CD4-positive, alpha-beta T cell (primary cell): ENCODE data around the gene STK11. TPM values are rescaled to one million over a fixed set of nuclear protein-coding genes. Genes with fewer than 3 reads are reported as not detected.
A peak's percentile ranks its signal among the peaks of the same experiment; 100 is the strongest.

Source experiments
- ATAC-seq: fragments of 200-7000 bp; cut with Tn5 transposase; one replicate; pipeline ENCODE4 v1.10.0; 2022; ENCODE audit warnings: mild to moderate bottlenecking; ENCODE audit not compliant: poor library complexity
- CTCF ChIA-PET: fragments of 350-600 bp; sonication (Branson Sonifier 250); formaldehyde crosslinking; loops from one replicate; lab custom pipeline; 2021; ENCODE audit warnings: antibody characterized with exemption, inconsistent platforms; lab: Charles Lee
- POLR2A ChIA-PET: fragments of 350-600 bp; sonication (Branson Sonifier 250); formaldehyde crosslinking; loops from one replicate; lab custom pipeline; 2021; ENCODE audit warnings: antibody characterized with exemption, inconsistent platforms; lab: Charles Lee
- DNase-seq, 14 experiments: peaks; one replicate each; pipeline ENCODE4 v3.0.0-alpha.2; 2013 to 2020; ENCODE audit warnings: mixed read lengths in 2 of 14
- H3K27ac ChIP-seq, 2 donors: one replicate each; pipeline versions ENCODE4 v1.5.1 to v1.7.0; 2013; ENCODE audit warnings: low read length in 2 of 2, low read depth in 1 of 2, mild to moderate bottlenecking in 1 of 2
- H3K27me3 ChIP-seq, 2 experiments: 1 replicate in 1 of 2; 2 replicates in 1 of 2; pipeline versions ENCODE4 v1.6.1 to v1.7.0; 2013; ENCODE audit warnings: low read length in 2 of 2, control low read depth in 1 of 2, mild to moderate bottlenecking in 1 of 2, moderate library complexity in 1 of 2; ENCODE audit not compliant: insufficient read depth in 2 of 2, control insufficient read depth in 1 of 2
- H3K36me3 ChIP-seq: one replicate; pipeline ENCODE4 v1.6.1; 2013; ENCODE audit warnings: low read length, control low read depth; ENCODE audit not compliant: insufficient read depth
- H3K4me1 ChIP-seq: one replicate; pipeline ENCODE4 v1.6.1; 2013; ENCODE audit warnings: low read length, control low read depth; ENCODE audit not compliant: insufficient read depth
- H3K4me3 ChIP-seq: one replicate; pipeline ENCODE4 v1.5.1; 2013; ENCODE audit warnings: mild to moderate bottlenecking, low read length, moderate library complexity
- H3K9me3 ChIP-seq, 2 experiments: 1 replicate in 1 of 2; 2 replicates in 1 of 2; pipeline versions ENCODE4 v1.6.1 to v1.7.0; 2013; ENCODE audit warnings: low read length in 2 of 2, mild to moderate bottlenecking in 2 of 2, control low read depth in 1 of 2, moderate library complexity in 1 of 2; ENCODE audit not compliant: control insufficient read depth in 1 of 2, insufficient read depth in 1 of 2
- H3K27ac Mint-ChIP-seq: one replicate; pipeline ENCODE4 v1.8.0; 2020; ENCODE audit warnings: mixed read lengths
- H3K27me3 Mint-ChIP-seq: one replicate; pipeline ENCODE4 v1.8.0; 2021; ENCODE audit warnings: mixed read lengths
- H3K36me3 Mint-ChIP-seq: one replicate; pipeline ENCODE4 v1.8.0; 2021; ENCODE audit warnings: low read depth, mixed read lengths
- H3K4me1 Mint-ChIP-seq: one replicate; pipeline ENCODE4 v1.8.0; 2021; ENCODE audit warnings: low read depth, mixed read lengths
- H3K4me3 Mint-ChIP-seq: one replicate; pipeline ENCODE4 v1.8.0; 2020; ENCODE audit warnings: mild to moderate bottlenecking, mixed read lengths
- H3K9me3 Mint-ChIP-seq: one replicate; pipeline ENCODE4 v1.8.0; 2020; ENCODE audit warnings: mixed read lengths
- CTCF ChIP-seq: fragments of 200-600 bp; IDR thresholded peaks from one replicate; pipeline ENCODE4 v1.8.0; 2022; ENCODE audit warnings: antibody characterized with exemption, mild to moderate bottlenecking
- intact Hi-C, 2 experiments: fragments of 100-400 bp; cut with DNase I in 1 of 2; cut with micrococcal nuclease in 1 of 2; formaldehyde crosslinking; loops; one replicate each; pipeline versions ENCODE4 v1.15.1 to v1.9.0; 2023 to 2025; cut with DNase I, micrococcal nuclease
- total RNA-seq, 174 experiments: library from RNA in 2 of 174; stranded (reverse) in 2 of 174; gene quantifications; one replicate each; pipeline ENCODE4 v1.2.3 and lab custom pipeline; 2021 to 2026

Gene STK11
- total RNA-seq, 2 experiments from 2014 or later = 49.7 to 53.0 TPM

- intact Hi-C loops = loop anchor here in 1 of 2 experiments (5.0 kb wide), 1 partner anchor 177 kb away; no protein-coding TSS in a partner anchor
- Mint-ChIP-seq H3K4me3 (peak overlapping the region; percentile 72), H3K27me3 (no peaks in the 10 kb centered on the region), H3K4me1 (peaks cover 29% of the 10 kb centered on the region), H3K36me3 (peaks cover 63% of the 10 kb centered on the region), H3K27ac (peak overlapping the region; percentile 71), H3K9me3 (no peaks in the 10 kb centered on the region)
- CTCF ChIA-PET = interaction anchor here (1.8 kb wide), 1 partner anchor 10 kb away, joined by 19 read pairs; no protein-coding TSS in a partner anchor
- TF ChIP-seq CTCF = no peak
- DNase-seq (no peak), ATAC-seq (no peak)
- Histone ChIP-seq H3K4me3 (no peak overlapping the region), H3K36me3 (peaks cover 55% of the 10 kb centered on the region), H3K9me3 (no peaks in the 10 kb centered on the region), H3K27me3 (no peaks in the 10 kb centered on the region), H3K27ac (peak overlapping the region; percentile 22 to 87), H3K4me1 (peaks cover 79% of the 10 kb centered on the region)
- POLR2A ChIA-PET = interaction anchor here (1.8 to 3.7 kb wide), 2 partner anchors 10 to 11 kb away, joined by 23 to 193 read pairs; partner anchors contain the start of gene CIRBP
These were observed 48.5 kb downstream of the STK11 start for GRCh38 chr19:1254081-1254527.

- H3K4me1 Mint-ChIP-seq = peaks cover 35% of the 10 kb centered on the region
- H3K27ac Mint-ChIP-seq = peak overlapping the region; percentile 71
- peak overlapping the region; percentile 72 for H3K4me3 Mint-ChIP-seq
- no peaks in the 10 kb centered on the region for H3K27me3 Mint-ChIP-seq
- H3K27ac ChIP-seq = peak overlapping the region; percentile 22 to 87
- H3K9me3 Mint-ChIP-seq = no peaks in the 10 kb centered on the region
- peaks cover 55% of the 10 kb centered on the region for H3K36me3 ChIP-seq
- peaks cover 85% of the 10 kb centered on the region for H3K4me1 ChIP-seq
- ATAC-seq = no peak
- CTCF ChIA-PET = interaction anchor here (1.1 to 2.4 kb wide), 2 partner anchors 10 to 12 kb away, joined by 3 to 12 read pairs; no protein-coding TSS in a partner anchor
- no peak for DNase-seq
- no peak for TF ChIP-seq CTCF
- intact Hi-C loops = loop anchor here in 1 of 2 experiments (5.0 kb wide), 1 partner anchor 177 kb away; no protein-coding TSS in a partner anchor
- H3K9me3 ChIP-seq = no peaks in the 10 kb centered on the region
- H3K36me3 Mint-ChIP-seq = peaks cover 65% of the 10 kb centered on the region
- POLR2A ChIA-PET = interaction anchor here (3.7 to 7.1 kb wide), 2 partner anchors 10 to 14 kb away, joined by 117 to 193 read pairs; partner anchors contain the start of gene CIRBP
- no peak overlapping the region for H3K4me3 ChIP-seq
- H3K27me3 ChIP-seq = no peaks in the 10 kb centered on the region
These were observed 49.1 kb downstream of the STK11 start for GRCh38 chr19:1254530-1255185.

- H3K36me3 ChIP-seq = peaks cover 55% of the 10 kb centered on the region
- H3K4me3 Mint-ChIP-seq = peak overlapping the region; percentile 72
These were observed 49.9 kb downstream of the STK11 start for GRCh38 chr19:1255186-1256161.

More at GRCh38 chr19:1255186-1256161, 49.9 kb downstream of the STK11 start:
- Mint-ChIP-seq H3K36me3 (peaks cover 66% of the 10 kb centered on the region), H3K9me3 (no peaks in the 10 kb centered on the region), H3K4me1 (peaks cover 39% of the 10 kb centered on the region), H3K27me3 (no peaks in the 10 kb centered on the region), H3K27ac (peak overlapping the region; percentile 71)
- Histone ChIP-seq H3K9me3 (no peaks in the 10 kb centered on the region), H3K27me3 (no peaks in the 10 kb centered on the region), H3K27ac (peak overlapping the region in 1 of 2 donors; percentile 35), H3K4me1 (peaks cover 93% of the 10 kb centered on the region), H3K4me3 (no peak overlapping the region)
- TF ChIP-seq CTCF = no peak
- intact Hi-C loops = no loop called here
- DNase-seq = no peak
- no peak for ATAC-seq
- ChIA-PET CTCF (interaction anchor here (1.1 to 2.4 kb wide), 2 partner anchors 11 kb away, joined by 3 to 12 read pairs; no protein-coding TSS in a partner anchor), POLR2A (interaction anchor here (7.1 kb wide), 1 partner anchor 14 kb away, joined by 117 read pairs; the partner anchor contains the start of gene CIRBP)
